Measurements from ENCODE around the gene SUSD4. TPM values are rescaled to one million over a fixed set of nuclear protein-coding genes. Genes with fewer than 3 reads are reported as not detected.

The SUSD4 gene
- total and polyA plus RNA-seq, 2 experiments from 2014 or later: 5.6 to 8.3 TPM

- TF ChIP-seq CTCF (IDR thresholded peaks at IDR 0.05; ENCODE audit: poor library complexity) (no peak), EZH2 (IDR thresholded peaks at IDR 0.05; ENCODE audit: borderline replicate concordance) (no peak), EZH2phosphoT487 (IDR thresholded peaks at IDR 0.05; ENCODE audit: low read depth, severe bottlenecking, unreplicated experiment) (no peak)
- WGBS (ENCODE audit: low lambda C conversion rate, missing lambda C conversion rate): 74% methylated on average over 5 of the region's 5 CpGs
- H3K9me3 ChIP-seq (ENCODE audit: low read depth): no peaks in the 10 kb centered on the region
These were observed 93.8 kb downstream of the SUSD4 start for GRCh38 chr1:223270155-223270554.

GRCh38 chr1:223269006-223269405, 95.0 kb downstream of the SUSD4 start:
- DNase-seq (ENCODE audit: low spot score): no peak
- no peaks in the 10 kb centered on the region for H3K27me3 ChIP-seq
- no peaks in the 10 kb centered on the region for H3K9me3 ChIP-seq (ENCODE audit: low read depth)
- no peak overlapping the region for H3K4me2 ChIP-seq
- H2AFZ ChIP-seq: no peak overlapping the region
- 19% methylated on average over 4 of the region's 4 CpGs for WGBS (ENCODE audit: low lambda C conversion rate, missing lambda C conversion rate)
- no peak overlapping the region for H3K27ac ChIP-seq
- no peaks in the 10 kb centered on the region for H3K9me2 ChIP-seq (replicated peaks; ENCODE audit: insufficient read depth)
- H4K20me1 ChIP-seq (ENCODE audit: insufficient read depth, poor library complexity, severe bottlenecking): no peaks in the 10 kb centered on the region
- H3K36me3 ChIP-seq (replicated peaks; ENCODE audit: insufficient read depth, low read depth): no peaks in the 10 kb centered on the region
- TF ChIP-seq EZH2phosphoT487 (IDR thresholded peaks at IDR 0.05; ENCODE audit: low read depth, severe bottlenecking, unreplicated experiment) (no peak), EZH2 (IDR thresholded peaks at IDR 0.05; ENCODE audit: borderline replicate concordance) (no peak)
- no peak overlapping the region for H3K4me3 ChIP-seq
- no peaks in the 10 kb centered on the region for H3K79me2 ChIP-seq
- peaks cover 6% of the 10 kb centered on the region for H3K4me1 ChIP-seq (ENCODE audit: insufficient read depth)

More at GRCh38 chr1:223270155-223270554, 93.8 kb downstream of the SUSD4 start:
- peaks cover 6% of the 10 kb centered on the region for H3K4me1 ChIP-seq (ENCODE audit: insufficient read depth)
- no peaks in the 10 kb centered on the region for H3K79me2 ChIP-seq
- no peak overlapping the region for H3K4me3 ChIP-seq
- no peak overlapping the region for H3K4me2 ChIP-seq
- H3K27me3 ChIP-seq: no peaks in the 10 kb centered on the region
- no peaks in the 10 kb centered on the region for H4K20me1 ChIP-seq (ENCODE audit: insufficient read depth, poor library complexity, severe bottlenecking)
- no peak for DNase-seq (ENCODE audit: low spot score)
- H3K9me2 ChIP-seq (replicated peaks; ENCODE audit: insufficient read depth): no peaks in the 10 kb centered on the region
- H3K27ac ChIP-seq: no peak overlapping the region
- no peaks in the 10 kb centered on the region for H3K36me3 ChIP-seq (replicated peaks; ENCODE audit: insufficient read depth, low read depth)
- H2AFZ ChIP-seq: no peak overlapping the region

GRCh38 chr1:223266632-223267172, 97.3 kb downstream of the SUSD4 start:
- WGBS (ENCODE audit: low lambda C conversion rate, missing lambda C conversion rate): 51% methylated on average over 3 of the region's 3 CpGs
- Histone ChIP-seq H3K4me1 (ENCODE audit: insufficient read depth) (peaks cover 6% of the 10 kb centered on the region), H2AFZ (no peak overlapping the region), H3K79me2 (no peaks in the 10 kb centered on the region), H3K27ac (no peak overlapping the region), H3K27me3 (no peaks in the 10 kb centered on the region), H3K4me2 (no peak overlapping the region), H4K20me1 (ENCODE audit: insufficient read depth, poor library complexity, severe bottlenecking) (no peaks in the 10 kb centered on the region), H3K9me3 (ENCODE audit: low read depth) (no peaks in the 10 kb centered on the region), H3K36me3 (replicated peaks; ENCODE audit: insufficient read depth, low read depth) (no peaks in the 10 kb centered on the region), H3K4me3 (no peak overlapping the region), H3K9me2 (replicated peaks; ENCODE audit: insufficient read depth) (no peaks in the 10 kb centered on the region)
- TF ChIP-seq EZH2 (IDR thresholded peaks at IDR 0.05; ENCODE audit: borderline replicate concordance) (no peak), EZH2phosphoT487 (IDR thresholded peaks at IDR 0.05; ENCODE audit: low read depth, severe bottlenecking, unreplicated experiment) (no peak), CTCF (IDR thresholded peaks at IDR 0.05; ENCODE audit: poor library complexity) (no peak)
- DNase-seq (ENCODE audit: low spot score): no peak

GRCh38 chr1:223264983-223265908, 98.7 kb downstream of the SUSD4 start:
- H4K20me1 ChIP-seq (ENCODE audit: insufficient read depth, poor library complexity, severe bottlenecking): no peaks in the 10 kb centered on the region
- WGBS (ENCODE audit: low lambda C conversion rate, missing lambda C conversion rate): 73% methylated on average over 10 of the region's 10 CpGs
- H3K9me3 ChIP-seq (ENCODE audit: low read depth): no peaks in the 10 kb centered on the region
- H3K36me3 ChIP-seq (replicated peaks; ENCODE audit: insufficient read depth, low read depth): no peaks in the 10 kb centered on the region
- peaks cover 6% of the 10 kb centered on the region for H3K4me1 ChIP-seq (ENCODE audit: insufficient read depth)
- H3K79me2 ChIP-seq: no peaks in the 10 kb centered on the region
- no peak overlapping the region for H2AFZ ChIP-seq
- H3K4me3 ChIP-seq: no peak overlapping the region
- H3K4me2 ChIP-seq: peak overlapping the region; percentile 9
- no peak for DNase-seq (ENCODE audit: low spot score)
- TF ChIP-seq EZH2phosphoT487 (IDR thresholded peaks at IDR 0.05; ENCODE audit: low read depth, severe bottlenecking, unreplicated experiment): no peak
- H3K9me2 ChIP-seq (replicated peaks; ENCODE audit: insufficient read depth): no peaks in the 10 kb centered on the region
- no peaks in the 10 kb centered on the region for H3K27me3 ChIP-seq
- no peak overlapping the region for H3K27ac ChIP-seq

Data from hepatocyte (in vitro differentiated cells).